GM18868 (cell line): ENCODE results near the gene SNED1.

Experiments used
- ATAC-seq: cut with Tn5 transposase; IDR thresholded peaks from one replicate; pipeline ENCODE4 v1.9.1; 2021; ENCODE audit warnings: mild to moderate bottlenecking, moderate library complexity; ENCODE audit not compliant: unreplicated experiment

Gene SNED1

GRCh38 chr2:241003830-241004564, 5.6 kb downstream of the SNED1 start:
- ATAC-seq: no peak

DNA sequence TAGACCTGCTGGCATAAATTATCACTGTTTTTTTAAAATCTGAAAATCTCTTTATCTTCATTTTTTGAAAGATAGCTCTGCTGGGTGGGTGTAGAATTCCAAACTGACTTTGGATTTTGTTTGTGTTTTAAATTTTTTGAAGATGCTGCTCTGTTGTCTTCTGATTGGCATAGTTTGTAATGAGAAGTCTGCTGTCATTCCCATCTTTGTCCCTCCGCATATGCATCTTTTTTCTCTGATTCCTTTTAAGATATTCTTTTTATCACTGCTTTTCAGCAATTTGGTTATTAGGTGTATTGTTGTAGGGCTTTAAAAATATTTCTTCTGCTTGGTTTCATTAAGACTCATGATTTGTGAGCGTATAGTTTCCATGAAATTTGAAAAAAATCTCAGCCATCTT, 7.2 kb downstream of the SNED1 start:
- ATAC-seq: no peak

DNA sequence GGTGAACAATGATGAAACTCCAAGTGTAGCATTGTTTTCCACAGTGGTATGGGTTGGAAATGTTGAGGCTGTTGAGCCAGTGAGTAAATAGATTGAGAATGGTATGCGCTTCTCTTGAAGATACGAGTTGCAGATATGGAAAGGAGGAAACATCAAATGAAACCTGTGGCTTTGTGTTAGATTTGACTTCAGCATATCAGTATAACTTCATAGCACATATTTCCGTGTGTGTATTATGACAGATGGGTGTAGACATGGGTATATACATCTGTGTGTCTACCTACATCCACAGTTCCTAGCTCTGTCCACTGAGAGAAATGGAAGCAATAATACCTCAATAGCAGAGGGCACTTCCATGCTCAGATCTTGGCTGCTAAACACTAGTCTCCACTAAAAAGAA, 8.0 kb downstream of the SNED1 start:
- no peak for ATAC-seq

GRCh38 chr2:241007111-241007510, 8.7 kb downstream of the SNED1 start:
- ATAC-seq: no peak

GRCh38 chr2:241007880-241008710, 9.7 kb downstream of the SNED1 start:
- ATAC-seq: no peak

GRCh38 chr2:241008711-241009121, 10.3 kb downstream of the SNED1 start:
- no peak for ATAC-seq

- ATAC-seq: no peak
Measured at GRCh38 chr2:241009191-241009590, 10.8 kb downstream of the SNED1 start.

- ATAC-seq: no peak
Measured at GRCh38 chr2:241009601-241010530, 11.4 kb downstream of the SNED1 start.

DNA sequence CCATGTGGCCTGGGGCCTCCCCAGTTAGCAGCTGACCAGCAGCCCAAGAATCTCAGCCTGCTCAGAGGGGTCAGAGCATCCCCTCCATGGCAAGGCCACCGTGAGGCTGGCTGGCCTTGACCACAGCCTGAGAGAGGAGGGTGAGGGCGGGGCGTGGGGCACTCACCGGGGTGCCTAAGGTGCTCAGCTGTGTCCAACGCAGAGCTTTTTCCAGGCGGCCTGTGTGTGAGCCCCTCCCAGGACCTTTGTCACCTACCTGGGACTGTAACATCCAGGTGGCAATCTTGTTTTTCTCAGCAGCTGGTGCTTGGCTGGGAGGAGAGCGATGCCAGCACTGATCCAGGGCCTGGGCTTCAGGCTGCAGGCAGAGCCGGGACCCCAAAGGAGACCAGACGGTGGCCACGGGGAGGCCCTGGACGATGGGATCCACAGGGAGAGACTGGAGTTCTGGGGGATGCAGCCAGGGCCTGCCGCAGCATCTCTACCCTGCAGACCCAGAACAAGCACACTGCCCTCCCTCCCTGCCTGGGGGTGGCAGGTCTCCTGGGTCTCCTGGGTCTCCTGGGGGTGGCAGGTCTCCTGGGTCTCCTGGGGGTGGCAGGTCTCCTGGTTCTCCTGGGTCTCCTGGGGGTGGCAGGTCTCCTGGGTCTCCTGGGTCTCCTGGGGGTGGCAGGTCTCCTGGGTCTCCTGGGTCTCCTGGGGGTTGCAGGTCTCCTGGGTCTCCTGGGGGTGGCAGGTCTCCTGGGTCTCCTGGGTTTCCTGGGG, 12.3 kb downstream of the SNED1 start:
- ATAC-seq: no peak

DNA sequence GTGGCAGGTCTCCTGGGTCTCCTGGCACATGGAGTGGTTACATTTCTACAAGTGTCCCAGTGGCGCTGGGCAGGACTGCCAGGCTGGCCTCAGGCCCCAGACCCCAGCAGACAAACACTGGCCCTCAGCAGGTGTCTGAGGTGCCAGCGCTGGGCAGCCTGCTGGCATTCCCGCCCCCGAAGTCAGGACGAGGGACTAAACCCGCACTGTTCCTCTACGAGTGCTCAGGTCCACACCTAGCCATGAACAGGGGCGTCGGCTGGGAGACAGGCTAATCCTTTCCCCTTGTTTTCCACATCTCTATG, 12.8 kb downstream of the SNED1 start:
- ATAC-seq: no peak

- ATAC-seq: no peak
Measured at GRCh38 chr2:241011751-241012510, 13.5 kb downstream of the SNED1 start.

DNA sequence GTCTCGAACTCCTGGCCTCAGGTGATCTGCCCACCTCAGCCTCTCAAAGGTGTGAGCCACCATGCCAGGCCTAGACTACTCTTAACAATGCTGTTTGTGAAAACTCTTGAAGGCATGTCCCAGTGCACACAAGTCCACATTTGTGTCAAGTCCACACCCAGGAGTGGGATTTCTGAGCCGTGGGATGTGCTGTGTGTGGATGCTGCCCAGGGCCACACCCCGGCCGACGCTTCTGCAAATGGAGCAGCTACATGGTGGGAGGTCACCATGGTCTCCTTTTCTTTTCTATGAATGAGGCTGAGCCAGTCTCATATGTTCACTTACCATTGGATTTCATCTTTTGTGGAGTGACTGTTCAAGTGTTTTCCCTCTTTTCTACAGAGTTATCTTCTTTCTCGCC, 15.8 kb downstream of the SNED1 start:
- no peak for ATAC-seq

DNA sequence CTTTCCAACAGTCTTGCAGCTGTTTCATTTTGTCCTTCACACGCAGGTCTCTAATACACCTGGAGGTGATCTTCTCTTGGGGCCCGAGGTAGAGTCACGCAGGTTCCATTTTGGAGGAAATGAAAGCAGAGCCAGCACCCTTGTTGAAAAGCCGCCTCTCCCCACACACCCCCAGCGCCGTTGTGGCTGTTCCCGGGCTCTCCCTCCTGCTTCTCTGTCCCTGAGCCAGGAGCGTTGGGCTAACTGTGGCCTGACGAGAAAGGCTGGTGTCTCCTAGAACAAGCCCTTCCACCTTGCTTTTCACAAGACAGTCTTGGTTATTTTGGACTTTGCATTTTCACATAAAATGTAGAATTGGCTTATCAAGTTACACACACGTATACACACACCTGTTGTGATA, 16.3 kb downstream of the SNED1 start:
- ATAC-seq: no peak

DNA sequence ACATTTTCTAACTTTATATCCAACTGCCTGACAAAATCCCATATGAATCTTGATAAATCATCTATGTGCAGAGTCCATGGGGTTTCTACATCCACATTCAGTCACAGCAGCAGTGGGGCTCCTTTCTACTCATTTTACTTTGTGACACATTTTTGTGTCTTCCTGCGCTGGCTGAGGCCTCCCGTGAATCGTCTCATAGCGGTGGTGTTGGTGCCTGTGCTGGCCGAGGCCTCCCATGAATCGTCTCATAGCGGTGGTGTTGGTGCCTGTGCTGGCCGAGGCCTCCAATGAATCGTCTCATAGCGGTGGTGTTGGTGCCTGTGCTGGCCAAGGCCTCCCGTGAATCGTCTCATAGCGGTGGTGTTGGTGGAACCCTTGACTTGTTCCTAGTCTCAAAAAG, 17.0 kb downstream of the SNED1 start:
- no peak for ATAC-seq

DNA sequence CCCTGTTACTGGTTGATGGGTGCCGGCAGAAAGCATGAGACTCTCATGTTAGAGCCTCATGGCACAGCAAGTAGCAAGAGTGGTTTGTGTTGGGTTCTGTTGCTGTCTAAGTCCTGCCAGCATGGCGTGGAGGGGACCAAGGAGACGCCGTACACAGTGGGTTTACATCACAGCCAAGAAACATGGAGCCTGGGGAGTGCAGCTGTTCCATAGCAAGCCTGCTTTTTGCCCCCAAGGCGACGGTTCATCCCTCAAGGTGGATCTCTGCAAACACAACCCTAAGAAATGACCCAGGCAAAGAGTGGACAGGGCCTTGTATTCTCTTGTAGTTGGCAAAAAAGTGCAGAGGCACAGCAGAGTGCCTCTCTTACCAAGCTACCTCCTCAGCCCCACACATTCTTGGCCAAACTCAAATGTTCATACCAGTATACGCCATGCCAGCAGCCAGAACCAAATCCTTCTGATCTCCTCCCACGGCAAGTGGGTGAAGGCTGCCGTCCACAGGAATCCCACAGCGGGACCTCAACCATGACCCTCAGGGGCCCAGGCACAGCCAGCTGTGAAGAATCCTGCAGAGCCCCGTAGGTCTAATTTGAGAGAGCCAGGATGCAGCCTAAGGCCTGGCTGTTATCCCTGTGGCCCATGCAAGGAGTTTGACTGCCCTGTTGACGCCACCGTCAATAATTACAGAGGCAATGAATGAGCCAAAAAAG, 19.0 kb downstream of the SNED1 start:
- no peak for ATAC-seq

- ATAC-seq: no peak
Measured at GRCh38 chr2:241018051-241018891, 19.9 kb downstream of the SNED1 start.

- ATAC-seq: no peak
Measured at GRCh38 chr2:241019441-241020139, 21.2 kb downstream of the SNED1 start.

- ATAC-seq: no peak
Measured at GRCh38 chr2:241020201-241020600, 21.8 kb downstream of the SNED1 start.
